HepG2 (cell line): ENCODE measurements around the gene C13orf42.

Experiments
- CTCF ChIP-seq: sonication (generic); formaldehyde crosslinking; IDR thresholded peaks from 2 replicates; pipeline ENCODE4 v1.5.0; 2020; ENCODE audit warnings: mild to moderate bottlenecking, missing genetic modification reagents, moderate library complexity
- DDIT3 ChIP-seq: sonication (generic); formaldehyde crosslinking; IDR thresholded peaks from 2 replicates; pipeline ENCODE4 v1.4.0; 2020; ENCODE audit warnings: mild to moderate bottlenecking, missing genetic modification reagents
- FUBP1 ChIP-seq: sonication (generic); formaldehyde crosslinking; IDR thresholded peaks from 2 replicates; pipeline ENCODE4 v1.5.1; 2020; ENCODE audit warnings: missing genetic modification reagents, mild to moderate bottlenecking, borderline replicate concordance
- HBP1 ChIP-seq: IDR thresholded peaks from 2 replicates; pipeline ENCODE4 v1.6.1; 2016; ENCODE audit warnings: low read depth, control low read depth
- MAFK ChIP-seq, 2 experiments: IDR thresholded peaks in 1 of 2; conservative IDR thresholded peaks in 1 of 2; 2 replicates each; pipeline ENCODE4 v1.6.1; 2011; ENCODE audit warnings: improper control_type of control experiment in 2 of 2, low read length in 2 of 2
- MED1 ChIP-seq: sonication (generic); formaldehyde crosslinking; IDR thresholded peaks from 2 replicates; pipeline ENCODE4 v1.4.0; 2020; ENCODE audit warnings: missing genetic modification reagents
- MYNN ChIP-seq: sonication (generic); formaldehyde crosslinking; IDR thresholded peaks from 2 replicates; pipeline ENCODE4 v1.4.0; 2020; ENCODE audit warnings: mild to moderate bottlenecking, low read depth, missing genetic modification reagents
- NR2F6 ChIP-seq, 2 experiments: IDR thresholded peaks; 2 replicates each; pipeline ENCODE4 v1.6.1; 2016; ENCODE audit warnings: antibody characterized with exemption in 1 of 2, mild to moderate bottlenecking in 1 of 2
- SIN3A ChIP-seq: IDR thresholded peaks from 2 replicates; pipeline ENCODE4 v1.6.1; 2011; ENCODE audit warnings: low read depth, mild to moderate bottlenecking, control low read depth, low read length, borderline replicate concordance
- ZNF281 ChIP-seq: sonication (generic); formaldehyde crosslinking; IDR thresholded peaks from 2 replicates; pipeline ENCODE4 v1.4.0; 2020; ENCODE audit warnings: missing genetic modification reagents, borderline replicate concordance
- ZNF362 ChIP-seq: sonication (generic); formaldehyde crosslinking; IDR thresholded peaks from 2 replicates; pipeline ENCODE4 v1.4.0; 2020; ENCODE audit warnings: missing genetic modification reagents, mild to moderate bottlenecking, borderline replicate concordance
- ZNF570 ChIP-seq: sonication (generic); formaldehyde crosslinking; IDR thresholded peaks from 2 replicates; pipeline ENCODE4 v1.4.0; 2020; ENCODE audit warnings: mild to moderate bottlenecking, missing genetic modification reagents, borderline replicate concordance
- ZNF674 ChIP-seq: sonication (generic); formaldehyde crosslinking; IDR thresholded peaks from 2 replicates; pipeline ENCODE4 v1.5.0; 2020; ENCODE audit warnings: low read depth, mild to moderate bottlenecking, missing genetic modification reagents
- ZNF687 ChIP-seq: sonication (generic); formaldehyde crosslinking; IDR thresholded peaks from 2 replicates; pipeline ENCODE4 v1.5.1; 2020; ENCODE audit warnings: mild to moderate bottlenecking, missing genetic modification reagents, moderate library complexity

GRCh38 chr13:51065372-51066090 lies 45.5 kb downstream of the C13orf42 start:
- TF ChIP-seq SIN3A (no peak), FUBP1 (CRISPR knock-in tag) (no peak), ZNF281 (CRISPR knock-in tag) (no peak), ZNF674 (CRISPR knock-in tag) (no peak), MAFK (conservative IDR thresholded peaks at IDR 0.05 in 1 of 2, IDR thresholded peaks at IDR 0.05 in 1 of 2; ENCODE audit: low read length in 2 of 2) (no peak), DDIT3 (CRISPR knock-in tag) (no peak), MED1 (CRISPR knock-in tag) (no peak), ZNF687 (CRISPR knock-in tag) (no peak), HBP1 (CRISPR knock-in tag) (no peak), MYNN (no peak), NR2F6 (IDR thresholded peaks at IDR 0.05) (no peak), NR2F6 (CRISPR knock-in tag; IDR thresholded peaks at IDR 0.05) (no peak), CTCF (CRISPR knock-in tag) (no peak), ZNF570 (CRISPR knock-in tag) (no peak), ZNF362 (CRISPR knock-in tag) (no peak)
